HG03103 (cell line): ENCODE data around the gene MACROD1.

ENCODE experiments used
- ATAC-seq: cut with Tn5 transposase; IDR thresholded peaks from one replicate; pipeline ENCODE4 v1.9.1; 2021; ENCODE audit warnings: low read depth; ENCODE audit not compliant: unreplicated experiment

The MACROD1 gene

GRCh38 chr11:64039012-64039665 is 126.8 kb downstream of the MACROD1 start:
- ATAC-seq: no peak

DNA sequence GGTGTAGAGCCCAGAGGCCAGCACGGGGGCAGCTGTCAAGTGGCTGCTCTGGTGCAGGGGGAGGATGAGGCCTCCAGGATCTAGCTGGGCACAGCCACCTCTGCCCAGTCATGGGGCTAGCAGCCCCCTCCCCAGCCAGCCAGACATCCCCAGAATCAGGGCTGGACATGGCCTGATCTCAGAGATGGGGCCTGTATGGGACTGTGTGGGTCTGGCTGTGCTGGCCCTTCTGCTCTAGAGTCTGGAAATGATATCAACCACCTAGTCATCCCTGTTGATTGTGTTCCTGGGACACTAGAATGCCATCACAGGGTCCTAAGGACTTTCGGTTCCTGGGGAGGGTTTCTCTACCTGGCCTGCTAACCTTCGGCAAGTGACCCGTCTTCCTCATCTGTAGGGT is 127.4 kb downstream of the MACROD1 start:
- no peak for ATAC-seq

DNA sequence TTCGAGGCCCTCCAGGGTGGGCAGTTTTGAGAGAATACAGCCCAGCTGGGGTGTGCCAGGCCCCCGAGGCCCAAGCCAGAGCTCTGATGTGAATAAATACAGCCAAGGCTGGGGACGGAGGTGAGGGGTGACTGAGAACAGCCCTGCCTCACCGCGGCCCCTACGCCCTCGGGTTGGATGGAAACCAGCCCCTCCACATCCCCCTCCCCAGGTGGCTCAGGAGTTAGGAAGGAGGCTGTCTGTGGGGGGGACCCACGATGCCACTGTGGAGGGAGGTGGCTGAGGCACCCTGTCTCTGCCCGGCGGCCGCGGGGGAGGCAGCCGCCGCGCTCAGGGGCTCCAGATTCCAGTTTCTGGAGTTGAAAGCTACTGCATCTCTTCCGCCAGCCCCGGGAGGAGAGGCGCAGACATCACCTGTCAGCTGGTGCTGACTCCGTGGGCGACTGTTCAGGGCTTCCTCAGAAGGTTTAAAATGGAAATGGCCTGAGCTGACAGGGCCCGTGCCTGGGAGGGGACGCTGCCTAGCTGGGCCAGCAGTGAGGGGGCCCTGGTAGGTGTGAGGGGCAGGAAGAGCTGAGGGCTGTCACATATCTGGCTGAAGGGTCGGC is 128.8 kb downstream of the MACROD1 start:
- ATAC-seq: no peak

GRCh38 chr11:64036087-64037026 is 129.6 kb downstream of the MACROD1 start:
- no peak for ATAC-seq

GRCh38 chr11:64035576-64035975 is 130.3 kb downstream of the MACROD1 start, which contains the start of gene FLRT1:
TSS of gene FLRT1 (plus strand) at chr11:64035931. CDS start at chr11:64116268, 80,337 bp downstream.
- ATAC-seq: no peak

- no peak for ATAC-seq
Observed at GRCh38 chr11:64035081-64035524, 130.8 kb downstream of the MACROD1 start.

DNA sequence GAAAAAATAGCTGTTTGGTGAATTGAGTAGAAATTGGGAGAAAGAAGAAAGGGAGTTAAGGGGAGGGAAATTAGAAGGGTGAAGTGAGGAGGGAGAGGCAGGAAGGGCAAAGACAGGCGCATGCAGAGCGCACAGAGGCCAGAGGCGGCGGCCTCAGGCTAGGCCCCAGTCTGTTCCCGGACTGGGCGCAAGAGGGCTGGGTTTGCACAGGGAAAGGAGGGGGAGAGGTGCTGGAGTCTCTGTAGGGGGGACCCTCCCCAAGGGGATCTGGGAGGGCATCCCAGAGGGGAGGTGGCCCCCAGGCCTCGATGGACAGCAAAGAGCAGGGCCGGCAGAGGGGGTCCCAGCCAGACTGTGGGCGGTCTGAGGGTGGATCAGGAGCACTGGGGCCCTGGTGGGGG is 131.5 kb downstream of the MACROD1 start:
- ATAC-seq: no peak

DNA sequence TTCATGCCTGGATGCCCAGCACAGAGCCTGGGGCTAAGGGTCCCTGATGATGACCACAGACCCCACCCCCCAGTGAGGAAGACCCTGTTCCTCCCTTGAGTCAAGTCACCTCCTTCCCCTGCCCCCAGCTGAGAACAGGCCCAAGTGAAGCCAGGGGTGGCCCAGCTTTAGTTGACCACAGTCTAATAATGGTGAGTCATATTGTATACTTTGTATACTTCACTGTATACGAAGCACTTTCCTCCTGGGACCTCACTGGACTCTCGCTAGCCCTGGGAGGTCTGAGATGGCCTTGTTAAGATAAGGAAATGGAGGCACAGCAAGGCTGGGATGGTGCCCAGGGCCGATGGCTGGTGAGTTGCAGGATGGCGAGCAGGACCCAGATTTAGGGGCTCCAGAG is 133.9 kb downstream of the MACROD1 start:
- no peak for ATAC-seq

DNA sequence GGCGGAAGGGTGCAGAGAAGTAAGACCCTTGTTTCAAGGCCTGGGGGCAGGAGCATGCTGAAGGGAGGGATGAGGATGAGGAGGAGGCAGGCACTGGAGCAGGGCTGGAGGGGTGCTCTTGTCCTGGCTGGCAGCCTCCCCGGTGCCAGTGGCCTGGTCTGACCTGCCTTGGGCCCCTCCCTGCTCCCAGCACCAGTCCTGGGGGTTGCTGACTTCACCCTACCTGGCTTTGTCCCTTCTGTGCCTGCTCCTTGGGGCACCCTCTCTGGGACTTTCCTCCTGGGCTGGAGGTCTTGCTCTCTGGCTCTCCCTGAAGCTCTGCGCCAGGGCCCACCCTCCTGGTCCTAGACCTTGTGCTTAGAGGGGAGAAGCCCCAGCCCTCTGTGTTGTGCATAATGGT is 134.9 kb downstream of the MACROD1 start:
- ATAC-seq: no peak

DNA sequence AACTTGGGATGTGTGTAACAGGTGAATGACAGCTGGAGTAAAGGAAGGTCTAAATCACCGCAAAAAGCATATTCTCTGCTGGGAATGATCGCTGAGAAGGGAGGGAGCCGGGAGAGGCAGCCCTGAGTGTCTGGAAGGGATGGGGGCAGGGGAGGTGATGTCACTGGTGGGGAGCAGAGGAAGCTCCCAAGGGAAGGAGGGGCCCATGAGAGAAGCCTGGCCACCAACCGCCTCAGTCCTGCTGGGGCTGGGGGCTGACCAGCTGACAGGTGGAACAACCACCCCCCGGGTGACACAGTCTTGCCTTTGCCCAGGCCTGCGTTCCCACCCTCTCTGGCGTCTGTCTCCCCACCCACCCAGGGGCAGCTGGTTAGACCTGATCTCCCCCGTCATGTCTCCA is 136.1 kb downstream of the MACROD1 start:
- no peak for ATAC-seq

DNA sequence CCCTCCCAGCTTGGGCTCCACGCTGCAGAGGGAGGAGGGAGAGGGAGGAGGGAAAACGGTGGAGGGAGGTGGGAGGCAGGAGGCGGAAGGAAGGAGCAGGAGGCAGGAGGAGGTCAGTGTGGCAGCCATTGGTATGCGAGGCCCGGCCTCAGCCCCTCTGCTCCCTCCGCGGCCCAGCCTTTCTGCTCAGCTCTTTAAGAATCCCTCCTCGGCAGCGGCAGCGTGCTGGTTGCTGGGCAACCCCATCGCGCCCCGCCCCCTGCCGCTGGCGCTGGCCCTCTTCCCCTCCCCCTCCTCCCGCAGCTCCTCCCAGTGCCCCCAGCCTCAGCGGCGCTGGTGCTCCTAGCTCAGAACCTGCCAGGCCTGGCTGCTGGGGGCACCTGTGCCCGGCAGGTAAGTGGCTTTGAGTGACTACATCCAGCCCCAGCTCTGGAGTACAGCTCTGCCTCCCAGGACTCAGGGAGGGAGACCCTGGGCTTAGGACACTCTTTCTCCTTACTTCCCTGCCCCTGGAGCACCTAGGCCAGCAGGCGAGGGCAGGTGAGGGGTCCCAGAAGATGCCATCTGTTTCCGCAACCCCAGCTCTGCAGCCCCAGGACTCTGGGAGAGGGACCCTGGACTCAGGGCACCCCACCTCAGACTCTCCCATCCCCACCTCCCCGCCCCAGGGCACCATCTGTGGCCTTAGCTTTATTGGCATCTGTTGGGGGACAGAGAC is 137.4 kb downstream of the MACROD1 start:
- ATAC-seq: no peak

DNA sequence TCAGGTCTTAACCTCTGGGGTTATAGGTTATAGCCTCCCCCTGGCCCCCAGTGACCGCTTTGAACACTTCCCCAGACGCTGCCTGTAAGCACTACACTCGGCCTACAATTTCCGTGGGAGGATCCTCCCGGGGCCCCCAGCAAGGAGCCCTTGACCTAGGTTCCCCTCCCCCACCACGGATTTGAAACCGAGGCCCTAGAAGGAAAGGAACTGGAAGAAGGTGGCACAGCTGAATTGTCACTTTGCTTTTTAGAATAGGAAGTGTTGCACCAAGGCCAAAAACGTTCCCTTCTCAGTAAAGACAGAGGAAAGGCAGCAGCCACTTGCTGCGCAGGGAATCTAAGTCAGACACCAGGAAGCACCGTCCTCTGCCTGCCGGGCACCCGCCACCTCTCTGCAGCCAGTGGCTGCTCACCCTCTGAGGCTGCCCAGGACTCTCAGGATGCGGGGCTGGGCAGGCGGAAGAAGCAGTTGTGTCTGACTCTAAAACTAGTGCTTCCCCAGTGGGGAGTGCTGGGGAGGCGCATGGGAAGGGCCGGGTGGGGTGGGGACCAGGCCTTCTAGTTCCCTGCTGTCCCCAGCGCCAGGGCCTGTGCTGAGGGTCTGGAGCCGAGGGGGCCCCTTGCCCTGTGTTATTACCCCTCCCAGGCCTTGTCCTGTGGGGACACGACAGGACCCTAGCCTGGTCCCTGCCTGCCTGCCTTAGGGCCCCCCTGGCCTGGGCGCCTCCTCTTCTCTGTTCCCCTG is 138.1 kb downstream of the MACROD1 start:
- no peak for ATAC-seq

DNA sequence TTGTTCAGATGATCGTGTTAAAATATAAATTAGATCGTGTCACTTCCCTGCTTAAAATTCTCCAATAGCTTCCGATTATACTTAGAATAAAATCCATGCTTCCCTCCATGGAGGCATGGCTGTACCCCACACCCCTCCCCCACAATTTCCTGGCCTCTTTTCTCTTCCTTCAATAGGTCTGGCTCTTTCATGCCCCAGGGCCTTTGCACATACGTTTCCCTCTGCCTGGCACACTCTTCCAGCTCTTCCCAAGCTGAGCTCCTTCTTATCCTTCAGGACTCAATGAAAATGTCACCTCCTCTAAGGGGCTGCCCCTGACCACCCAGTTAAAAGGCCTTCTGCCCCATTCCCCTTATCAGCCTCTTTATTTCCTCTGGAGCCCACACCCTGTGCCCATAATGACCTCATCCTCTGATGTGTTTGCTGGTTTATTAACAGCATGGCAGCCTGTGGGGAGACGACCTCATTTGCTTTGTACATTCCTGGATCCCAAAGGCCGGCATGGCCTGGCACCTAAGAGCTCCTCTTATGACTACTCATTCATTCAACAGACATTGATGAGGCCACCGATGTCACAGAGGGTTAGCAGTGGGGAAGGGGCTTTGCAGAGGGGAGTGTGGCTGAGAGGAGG is 139.2 kb downstream of the MACROD1 start:
- ATAC-seq: no peak

DNA sequence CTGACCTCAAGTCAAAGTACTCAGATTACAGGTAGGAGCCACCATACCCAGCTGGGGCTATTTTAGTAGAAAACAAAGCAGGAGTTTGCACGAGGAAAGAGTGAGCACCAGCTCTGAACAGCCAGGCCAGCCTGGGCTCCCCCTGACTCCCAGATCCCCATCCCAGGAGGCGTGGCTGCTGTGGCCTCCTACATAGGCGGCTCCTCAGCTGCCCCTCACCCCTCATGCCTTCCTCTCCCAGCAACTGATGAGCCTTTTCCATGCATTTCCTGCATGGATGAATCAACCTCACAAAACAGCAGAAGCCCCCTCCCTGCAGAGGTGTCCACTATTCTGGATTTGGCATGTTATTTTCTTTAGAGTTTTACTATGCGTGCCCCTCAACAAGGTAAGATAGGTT is 140.7 kb downstream of the MACROD1 start:
- no peak for ATAC-seq

DNA sequence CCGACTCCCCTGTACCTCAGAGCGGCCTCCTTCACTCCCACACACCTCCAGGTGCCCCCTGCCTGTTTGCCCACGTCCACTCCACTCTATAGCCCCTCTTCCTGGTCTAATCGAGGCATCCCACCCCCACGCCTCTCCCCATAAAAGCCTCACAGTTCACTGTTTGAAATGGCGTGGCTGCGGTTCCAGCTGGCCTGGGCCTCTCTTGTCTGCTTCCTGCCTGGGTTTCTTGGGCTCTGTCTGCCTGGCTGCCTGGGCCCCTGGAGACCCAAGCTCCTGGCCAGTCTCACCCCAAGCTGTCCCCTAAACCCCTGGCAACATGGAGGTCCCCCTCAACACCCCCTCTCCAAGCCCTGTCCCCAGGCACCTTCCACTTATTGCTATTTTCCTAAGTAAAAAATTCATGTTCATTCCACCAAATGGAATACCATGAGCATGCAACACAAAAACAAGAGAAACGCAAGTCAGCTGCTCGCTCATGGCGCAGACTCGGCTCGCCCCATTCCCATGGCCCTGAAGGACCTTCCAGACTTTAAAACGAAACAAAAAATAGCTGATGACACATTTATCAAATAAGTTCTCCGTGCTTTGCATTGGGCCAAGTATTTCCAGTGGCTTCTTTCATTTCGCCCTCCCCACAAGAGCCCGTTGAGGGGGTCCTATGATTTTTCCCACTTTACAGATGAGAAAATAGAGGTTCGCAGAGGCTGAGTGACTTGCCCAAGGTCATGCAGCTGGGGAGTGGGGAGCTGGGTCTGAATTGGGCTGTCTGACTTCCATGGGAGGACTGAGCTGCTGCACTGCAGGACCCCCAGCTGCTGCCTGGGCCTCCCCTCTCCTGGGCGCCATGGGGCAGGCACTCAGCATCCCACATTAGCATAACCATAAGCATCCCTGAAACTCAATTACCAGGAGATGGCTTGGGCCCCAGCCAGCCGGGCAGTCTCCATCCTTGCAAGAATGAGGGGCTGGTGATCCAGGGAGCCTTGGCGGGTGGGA is 141.9 kb downstream of the MACROD1 start:
- ATAC-seq: no peak

GRCh38 chr11:64022125-64022784 is 143.7 kb downstream of the MACROD1 start:
- no peak for ATAC-seq

DNA sequence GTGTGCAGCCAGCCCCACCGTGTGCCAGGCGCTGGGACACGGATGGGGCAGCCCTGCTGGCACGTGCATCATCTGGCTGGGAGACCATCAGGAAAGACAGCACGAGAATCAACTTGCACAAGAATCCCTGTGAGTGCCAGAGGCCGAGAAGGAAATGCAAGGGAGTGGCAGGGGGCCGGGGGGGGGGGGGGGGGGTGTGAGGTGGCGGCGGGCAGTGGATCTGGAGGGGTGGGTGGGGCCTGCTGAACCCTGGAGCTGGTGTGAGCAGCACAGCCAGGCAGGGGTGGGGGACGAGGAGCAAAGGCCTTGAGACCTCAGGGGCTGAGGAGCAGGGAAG is 144.2 kb downstream of the MACROD1 start:
- no peak for ATAC-seq
